H1 (cell line): ENCODE data around the gene CKAP2L. TPM values are rescaled to one million over a fixed set of nuclear protein-coding genes. Genes with fewer than 3 reads are reported as not detected.

Experiments
- CTBP2 ChIP-seq: IDR thresholded peaks from 2 replicates; pipeline ENCODE4 v1.7.0; 2011; ENCODE audit warnings: borderline replicate concordance, mild to moderate bottlenecking, moderate library complexity, mixed read lengths, low read length; ENCODE audit not compliant: insufficient read depth, insufficient read length
- PHF8 ChIP-seq: fragments of 200-600 bp; sonication (generic); conservative IDR thresholded peaks from 2 replicates; pipeline ENCODE4 v1.7.1; 2012; ENCODE audit warnings: low read depth, mild to moderate bottlenecking, inconsistent platforms, low read length, moderate library complexity
- SUZ12 ChIP-seq: fragments of 200-600 bp; sonication (generic); IDR thresholded peaks from 2 replicates; pipeline ENCODE4 v1.6.1; 2012; ENCODE audit warnings: mild to moderate bottlenecking, inconsistent platforms, low read length, moderate library complexity, mixed read lengths
- polyA plus RNA-seq, 7 experiments: library from polyadenylated mRNA; depleted of rRNA in 3 of 7; stranded (reverse) in 5 of 7; unstranded in 2 of 7; fragments of >200 nt in 5 of 7; fragments of 200-250 nt in 2 of 7; gene quantifications; 1 replicate in 5 of 7; 2 replicates in 1 of 7; 4 replicates in 1 of 7; pipeline versions ENCODE4 v1.2.1 to v1.2.3, GENCODE V29; 2011 to 2013; ENCODE audit warnings: missing spikeins in 2 of 7, mixed read lengths in 2 of 7
- total RNA-seq: library from RNA; stranded (reverse); fragmentation: NEBNext Ultra II Directional; extraction: Animal tissue kit (Norgen Biotek cat#: 25700); gene quantifications from 2 replicates; pipeline ENCODE4 v1.2.1, GENCODE V29; 2021
- TF ChIP-seq, protein P1 (sequence below): fragments of 300-600 bp; sonication (generic); IDR thresholded peaks from 2 replicates; pipeline ENCODE4 v1.7.1; 2012; ENCODE audit warnings: low read length, moderate library complexity, mild to moderate bottlenecking, inconsistent platforms; ENCODE audit not compliant: insufficient replicate concordance
- TF ChIP-seq, protein P2 (sequence below): IDR thresholded peaks from 2 replicates; pipeline ENCODE4 v1.6.1; 2012; ENCODE audit warnings: inconsistent platforms

CKAP2L gene
- total and polyA plus RNA-seq, 2 of the 8 experiments (the other 6 are each of a cell fraction or from before 2014, with no cell fraction given), result 2.5 to 20.7 TPM

DNA sequence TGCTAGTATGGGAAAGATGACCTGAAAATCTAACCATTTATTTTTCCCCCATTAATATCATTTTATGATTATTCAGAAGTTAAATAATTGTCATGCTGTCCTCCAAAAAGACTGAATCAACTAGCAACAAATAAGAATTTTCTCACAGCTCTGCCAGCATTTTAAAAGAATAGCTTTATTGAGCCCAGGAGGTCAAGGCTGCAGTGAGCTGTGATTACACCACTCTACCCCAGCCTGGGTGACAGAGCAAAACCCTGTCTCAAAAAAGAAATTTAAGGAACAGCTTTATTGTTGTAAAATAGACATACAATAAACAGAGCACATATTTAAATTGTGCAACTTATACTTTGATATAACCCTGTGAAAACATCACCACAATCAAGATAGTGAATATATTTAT, 44.7 kb upstream of the CKAP2L start (continued):
- TF ChIP-seq, protein P1, sequence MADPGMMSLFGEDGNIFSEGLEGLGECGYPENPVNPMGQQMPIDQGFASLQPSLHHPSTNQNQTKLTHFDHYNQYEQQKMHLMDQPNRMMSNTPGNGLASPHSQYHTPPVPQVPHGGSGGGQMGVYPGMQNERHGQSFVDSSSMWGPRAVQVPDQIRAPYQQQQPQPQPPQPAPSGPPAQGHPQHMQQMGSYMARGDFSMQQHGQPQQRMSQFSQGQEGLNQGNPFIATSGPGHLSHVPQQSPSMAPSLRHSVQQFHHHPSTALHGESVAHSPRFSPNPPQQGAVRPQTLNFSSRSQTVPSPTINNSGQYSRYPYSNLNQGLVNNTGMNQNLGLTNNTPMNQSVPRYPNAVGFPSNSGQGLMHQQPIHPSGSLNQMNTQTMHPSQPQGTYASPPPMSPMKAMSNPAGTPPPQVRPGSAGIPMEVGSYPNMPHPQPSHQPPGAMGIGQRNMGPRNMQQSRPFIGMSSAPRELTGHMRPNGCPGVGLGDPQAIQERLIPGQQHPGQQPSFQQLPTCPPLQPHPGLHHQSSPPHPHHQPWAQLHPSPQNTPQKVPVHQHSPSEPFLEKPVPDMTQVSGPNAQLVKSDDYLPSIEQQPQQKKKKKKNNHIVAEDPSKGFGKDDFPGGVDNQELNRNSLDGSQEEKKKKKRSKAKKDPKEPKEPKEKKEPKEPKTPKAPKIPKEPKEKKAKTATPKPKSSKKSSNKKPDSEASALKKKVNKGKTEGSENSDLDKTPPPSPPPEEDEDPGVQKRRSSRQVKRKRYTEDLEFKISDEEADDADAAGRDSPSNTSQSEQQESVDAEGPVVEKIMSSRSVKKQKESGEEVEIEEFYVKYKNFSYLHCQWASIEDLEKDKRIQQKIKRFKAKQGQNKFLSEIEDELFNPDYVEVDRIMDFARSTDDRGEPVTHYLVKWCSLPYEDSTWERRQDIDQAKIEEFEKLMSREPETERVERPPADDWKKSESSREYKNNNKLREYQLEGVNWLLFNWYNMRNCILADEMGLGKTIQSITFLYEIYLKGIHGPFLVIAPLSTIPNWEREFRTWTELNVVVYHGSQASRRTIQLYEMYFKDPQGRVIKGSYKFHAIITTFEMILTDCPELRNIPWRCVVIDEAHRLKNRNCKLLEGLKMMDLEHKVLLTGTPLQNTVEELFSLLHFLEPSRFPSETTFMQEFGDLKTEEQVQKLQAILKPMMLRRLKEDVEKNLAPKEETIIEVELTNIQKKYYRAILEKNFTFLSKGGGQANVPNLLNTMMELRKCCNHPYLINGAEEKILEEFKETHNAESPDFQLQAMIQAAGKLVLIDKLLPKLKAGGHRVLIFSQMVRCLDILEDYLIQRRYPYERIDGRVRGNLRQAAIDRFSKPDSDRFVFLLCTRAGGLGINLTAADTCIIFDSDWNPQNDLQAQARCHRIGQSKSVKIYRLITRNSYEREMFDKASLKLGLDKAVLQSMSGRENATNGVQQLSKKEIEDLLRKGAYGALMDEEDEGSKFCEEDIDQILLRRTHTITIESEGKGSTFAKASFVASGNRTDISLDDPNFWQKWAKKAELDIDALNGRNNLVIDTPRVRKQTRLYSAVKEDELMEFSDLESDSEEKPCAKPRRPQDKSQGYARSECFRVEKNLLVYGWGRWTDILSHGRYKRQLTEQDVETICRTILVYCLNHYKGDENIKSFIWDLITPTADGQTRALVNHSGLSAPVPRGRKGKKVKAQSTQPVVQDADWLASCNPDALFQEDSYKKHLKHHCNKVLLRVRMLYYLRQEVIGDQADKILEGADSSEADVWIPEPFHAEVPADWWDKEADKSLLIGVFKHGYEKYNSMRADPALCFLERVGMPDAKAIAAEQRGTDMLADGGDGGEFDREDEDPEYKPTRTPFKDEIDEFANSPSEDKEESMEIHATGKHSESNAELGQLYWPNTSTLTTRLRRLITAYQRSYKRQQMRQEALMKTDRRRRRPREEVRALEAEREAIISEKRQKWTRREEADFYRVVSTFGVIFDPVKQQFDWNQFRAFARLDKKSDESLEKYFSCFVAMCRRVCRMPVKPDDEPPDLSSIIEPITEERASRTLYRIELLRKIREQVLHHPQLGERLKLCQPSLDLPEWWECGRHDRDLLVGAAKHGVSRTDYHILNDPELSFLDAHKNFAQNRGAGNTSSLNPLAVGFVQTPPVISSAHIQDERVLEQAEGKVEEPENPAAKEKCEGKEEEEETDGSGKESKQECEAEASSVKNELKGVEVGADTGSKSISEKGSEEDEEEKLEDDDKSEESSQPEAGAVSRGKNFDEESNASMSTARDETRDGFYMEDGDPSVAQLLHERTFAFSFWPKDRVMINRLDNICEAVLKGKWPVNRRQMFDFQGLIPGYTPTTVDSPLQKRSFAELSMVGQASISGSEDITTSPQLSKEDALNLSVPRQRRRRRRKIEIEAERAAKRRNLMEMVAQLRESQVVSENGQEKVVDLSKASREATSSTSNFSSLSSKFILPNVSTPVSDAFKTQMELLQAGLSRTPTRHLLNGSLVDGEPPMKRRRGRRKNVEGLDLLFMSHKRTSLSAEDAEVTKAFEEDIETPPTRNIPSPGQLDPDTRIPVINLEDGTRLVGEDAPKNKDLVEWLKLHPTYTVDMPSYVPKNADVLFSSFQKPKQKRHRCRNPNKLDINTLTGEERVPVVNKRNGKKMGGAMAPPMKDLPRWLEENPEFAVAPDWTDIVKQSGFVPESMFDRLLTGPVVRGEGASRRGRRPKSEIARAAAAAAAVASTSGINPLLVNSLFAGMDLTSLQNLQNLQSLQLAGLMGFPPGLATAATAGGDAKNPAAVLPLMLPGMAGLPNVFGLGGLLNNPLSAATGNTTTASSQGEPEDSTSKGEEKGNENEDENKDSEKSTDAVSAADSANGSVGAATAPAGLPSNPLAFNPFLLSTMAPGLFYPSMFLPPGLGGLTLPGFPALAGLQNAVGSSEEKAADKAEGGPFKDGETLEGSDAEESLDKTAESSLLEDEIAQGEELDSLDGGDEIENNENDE, result no peak
- TF ChIP-seq PHF8, result no peak
- no peak for TF ChIP-seq CTBP2
- TF ChIP-seq, protein P2, sequence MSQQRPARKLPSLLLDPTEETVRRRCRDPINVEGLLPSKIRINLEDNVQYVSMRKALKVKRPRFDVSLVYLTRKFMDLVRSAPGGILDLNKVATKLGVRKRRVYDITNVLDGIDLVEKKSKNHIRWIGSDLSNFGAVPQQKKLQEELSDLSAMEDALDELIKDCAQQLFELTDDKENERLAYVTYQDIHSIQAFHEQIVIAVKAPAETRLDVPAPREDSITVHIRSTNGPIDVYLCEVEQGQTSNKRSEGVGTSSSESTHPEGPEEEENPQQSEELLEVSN, result no peak
- no peak for TF ChIP-seq SUZ12
